ENCODE measurements around the gene PRAC1.

DNA sequence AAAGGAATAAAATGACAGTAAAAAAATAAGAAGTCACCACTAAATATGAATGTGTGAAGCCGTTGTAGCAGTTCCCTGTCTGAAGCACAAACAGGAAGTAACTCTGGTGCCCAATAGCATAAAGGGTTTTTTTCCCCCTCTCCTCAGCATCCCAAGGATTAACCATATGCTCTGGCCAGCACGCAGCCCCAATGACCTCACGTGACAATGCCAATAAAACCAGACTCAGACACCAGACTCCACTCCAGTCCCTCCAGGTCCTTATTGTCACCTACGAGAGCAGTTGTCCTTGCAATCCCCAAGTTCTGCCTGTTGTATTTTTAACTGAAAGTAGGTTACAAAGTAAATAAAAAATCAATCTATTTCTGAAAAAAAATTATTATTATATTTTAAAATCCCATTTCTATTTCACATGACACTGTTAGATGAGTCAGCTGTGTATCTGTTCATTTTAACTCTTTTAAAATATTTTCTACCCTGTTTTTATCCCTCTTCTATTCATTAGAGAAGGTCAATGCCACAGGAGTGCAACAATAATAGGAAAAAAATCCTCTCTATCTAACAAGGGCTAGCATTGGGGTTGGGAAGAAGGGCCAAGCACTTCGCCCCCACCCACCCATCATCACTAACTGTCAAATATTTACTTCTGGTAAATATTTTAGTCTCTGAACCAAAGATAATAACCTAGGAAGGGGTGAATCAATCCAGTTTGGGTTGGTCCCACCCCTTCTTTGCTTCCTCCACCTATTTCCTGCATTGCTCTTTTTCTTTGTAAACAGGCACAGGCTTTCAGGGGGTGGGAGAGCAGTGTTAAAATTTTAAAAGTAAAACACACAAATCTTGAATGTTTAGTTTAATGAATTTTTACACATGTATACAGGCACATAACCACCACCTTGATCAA lies 6.6 kb downstream of the PRAC1 start:
- TF ChIP-seq CTCF (IDR thresholded peaks at IDR 0.05) (no peak), POLR2A (IDR thresholded peaks at IDR 0.05) (no peak)

Data from adrenal gland (tissue), 5 donors.